Skeletal muscle tissue (tissue), 4 donors: Measurements from ENCODE around the gene CNIH3. TPM values are rescaled to one million over a fixed set of nuclear protein-coding genes. Genes with fewer than 3 reads are reported as not detected.

Source experiments
- H3K27ac ChIP-seq: one replicate; pipeline ENCODE4 v1.7.0; 2013; ENCODE audit warnings: mild to moderate bottlenecking, low read depth, low read length, inconsistent platforms
- H3K27me3 ChIP-seq, 3 donors: one replicate each; pipeline ENCODE4 v1.7.0; 2013; ENCODE audit warnings: low read length in 3 of 3; ENCODE audit not compliant: control insufficient read depth in 3 of 3, insufficient read depth in 3 of 3
- H3K36me3 ChIP-seq, 3 donors: one replicate each; pipeline ENCODE4 v1.7.0; 2013; ENCODE audit warnings: low read length in 3 of 3; ENCODE audit not compliant: control insufficient read depth in 3 of 3, insufficient read depth in 3 of 3
- H3K4me1 ChIP-seq, 3 donors: one replicate each; pipeline ENCODE4 v1.7.0; 2013; ENCODE audit warnings: low read length in 3 of 3, mild to moderate bottlenecking in 3 of 3; ENCODE audit not compliant: control insufficient read depth in 3 of 3, insufficient read depth in 3 of 3
- H3K4me3 ChIP-seq, 3 donors: one replicate each; pipeline ENCODE4 v1.7.0; 2013; ENCODE audit warnings: low read length in 3 of 3
- H3K9ac ChIP-seq, 3 donors: one replicate each; pipeline ENCODE4 v1.7.0; 2013; ENCODE audit warnings: low read length in 3 of 3, mild to moderate bottlenecking in 3 of 3, moderate library complexity in 2 of 3, low read depth in 1 of 3
- H3K9me3 ChIP-seq, 3 donors: one replicate each; pipeline ENCODE4 v1.7.0; 2013; ENCODE audit warnings: low read length in 3 of 3; ENCODE audit not compliant: control insufficient read depth in 3 of 3
- total RNA-seq: library from RNA; depleted of rRNA; stranded (reverse); fragments of >200 nt; gene quantifications from one replicate; pipeline ENCODE4 v1.2.3, GENCODE V29; 2014
- donor health status: Osteomylitis.

The CNIH3 gene
- total RNA-seq, 1 donor from 2014 or later, result 4.2 TPM

DNA sequence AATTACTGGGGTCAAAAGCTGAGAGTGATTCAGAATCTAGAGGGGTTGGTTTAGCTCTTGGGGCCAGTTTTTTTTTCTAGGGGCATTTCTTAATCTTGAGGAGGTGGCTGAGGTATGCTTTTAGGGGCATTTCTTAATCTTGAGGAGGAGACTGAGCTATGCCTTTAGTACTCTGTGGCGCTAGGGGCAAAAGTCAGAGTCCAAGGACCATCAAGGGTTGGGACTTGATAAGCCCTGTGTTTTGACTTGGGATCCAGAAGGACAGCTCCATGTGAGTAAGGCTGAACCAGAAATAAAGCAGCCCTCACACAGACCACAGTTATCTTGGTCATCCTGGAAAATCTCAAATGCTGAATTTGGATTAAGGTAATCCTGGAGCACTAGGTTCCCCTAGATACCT, 3.9 kb upstream of the CNIH3 start:
- H3K9ac ChIP-seq, result no peak overlapping the region
- H3K27ac ChIP-seq, result no peak overlapping the region
- H3K4me3 ChIP-seq, result no peak overlapping the region
- no peaks in the 10 kb centered on the region for H3K36me3 ChIP-seq
- H3K9me3 ChIP-seq, result no peaks in the 10 kb centered on the region
- H3K27me3 ChIP-seq, result peaks cover 12 to 16% (median 15%) of the 10 kb centered on the region in 3 donors
- H3K4me1 ChIP-seq, result peaks cover 12 to 19% (median 19%) of the 10 kb centered on the region in 3 donors

- Histone ChIP-seq H3K27ac (no peak overlapping the region), H3K4me3 (no peak overlapping the region), H3K27me3 (peaks cover 25 to 29% (median 27%) of the 10 kb centered on the region in 3 donors), H3K9ac (no peak overlapping the region), H3K4me1 (peaks cover 12 to 26% (median 22%) of the 10 kb centered on the region in 3 donors), H3K36me3 (no peaks in the 10 kb centered on the region), H3K9me3 (no peaks in the 10 kb centered on the region)
Measured at GRCh38 chr1:224613486-224613885, 2.6 kb upstream of the CNIH3 start.

DNA sequence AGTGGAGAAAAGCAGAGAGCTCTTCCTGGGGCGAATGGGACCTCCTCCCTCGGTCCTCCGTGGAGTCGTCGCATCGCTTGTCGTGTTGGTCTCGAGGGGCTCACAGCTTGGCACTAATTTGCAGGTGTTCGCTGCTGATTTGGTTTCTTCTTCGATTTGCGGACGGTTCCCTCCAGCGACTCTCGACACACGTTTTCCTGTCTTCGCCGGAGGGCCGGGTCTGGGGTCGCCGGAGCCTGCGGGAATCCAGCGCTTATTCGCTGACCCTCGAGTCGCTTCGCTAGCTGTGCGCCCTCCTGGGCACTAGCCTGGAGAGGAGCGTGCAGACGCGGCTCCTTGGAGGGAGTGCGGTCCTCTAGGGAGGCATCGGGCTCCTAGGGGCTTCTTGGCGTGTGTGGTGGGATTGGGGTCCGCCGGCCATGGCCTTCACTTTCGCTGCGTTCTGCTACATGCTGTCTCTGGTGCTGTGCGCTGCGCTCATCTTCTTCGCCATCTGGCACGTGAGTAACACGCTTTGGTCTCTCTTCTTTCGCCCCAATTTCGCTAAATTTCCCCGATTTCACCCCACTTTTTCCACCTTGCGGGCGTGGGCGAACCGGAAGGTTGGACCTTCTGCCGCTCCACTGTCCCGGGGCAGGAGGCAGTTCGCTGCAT, 766 bp downstream of the CNIH3 start:
- Histone ChIP-seq H3K4me3 (peak overlapping the region; percentile 65 to 73 (median 68)), H3K27ac (no peak overlapping the region), H3K9me3 (no peaks in the 10 kb centered on the region), H3K9ac (peak overlapping the region; percentile 38 to 68 (median 43)), H3K27me3 (peaks cover 33 to 46% (median 38%) of the 10 kb centered on the region in 3 donors), H3K36me3 (no peaks in the 10 kb centered on the region), H3K4me1 (peaks cover 12 to 23% (median 17%) of the 10 kb centered on the region in 3 donors)

DNA sequence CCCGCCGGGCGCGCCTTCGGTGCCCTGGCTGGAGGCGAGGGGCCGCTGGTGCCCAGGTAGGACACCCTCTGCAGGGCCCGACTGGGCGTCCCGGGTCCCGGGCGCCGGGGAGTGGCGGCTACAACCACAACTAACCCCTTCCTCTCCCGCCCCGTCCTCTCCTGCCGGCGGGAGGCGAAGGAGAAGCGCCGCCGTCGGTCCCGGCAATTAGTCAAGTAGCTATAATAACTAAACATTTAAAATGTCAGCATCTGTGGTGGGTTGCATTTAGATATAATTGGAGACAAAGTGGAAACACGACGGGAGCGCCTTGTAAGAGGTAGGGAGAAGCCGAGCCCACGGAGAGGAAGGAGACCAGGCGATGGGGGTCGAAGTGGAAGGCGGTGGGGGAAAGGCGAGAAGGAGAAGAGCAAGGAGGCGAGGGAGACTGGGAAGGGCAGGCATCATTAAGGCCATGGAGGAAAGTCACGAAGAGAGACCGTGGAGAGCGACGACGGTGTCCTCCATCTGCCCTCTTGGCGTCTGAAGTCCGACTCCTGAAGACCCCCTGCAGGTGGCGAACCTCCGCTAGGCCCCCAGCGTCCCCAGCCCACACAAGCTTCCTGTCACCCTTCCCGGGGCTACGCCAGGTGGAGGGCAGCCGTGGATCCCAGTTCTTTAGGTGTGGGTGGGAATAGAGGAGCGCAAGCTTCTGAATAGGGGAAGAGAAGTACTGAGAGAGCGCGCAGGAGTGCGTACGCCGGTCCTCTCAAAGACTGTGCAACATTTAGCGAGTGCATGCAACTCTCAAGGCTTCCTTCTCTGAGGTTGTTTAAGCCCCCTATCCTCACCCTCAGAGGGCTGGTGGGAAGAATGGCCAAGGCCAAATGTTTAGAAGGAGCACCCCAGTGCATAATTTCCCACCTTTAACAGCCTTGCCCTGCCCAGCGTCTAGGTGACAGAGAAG, 1.6 kb downstream of the CNIH3 start:
- Histone ChIP-seq H3K4me3 (peak overlapping the region in 2 of 3 donors; percentile 68 to 73), H3K27me3 (peaks cover 33 to 46% (median 38%) of the 10 kb centered on the region in 3 donors), H3K9me3 (no peaks in the 10 kb centered on the region), H3K36me3 (no peaks in the 10 kb centered on the region), H3K4me1 (peaks cover 12 to 23% (median 17%) of the 10 kb centered on the region in 3 donors), H3K27ac (no peak overlapping the region), H3K9ac (peak overlapping the region in 1 of 3 donors; percentile 16)

GRCh38 chr1:224619209-224619608, 3.1 kb downstream of the CNIH3 start:
- no peaks in the 10 kb centered on the region for H3K9me3 ChIP-seq
- no peak overlapping the region for H3K9ac ChIP-seq
- H3K36me3 ChIP-seq, result no peaks in the 10 kb centered on the region
- H3K27ac ChIP-seq, result no peak overlapping the region
- peaks cover 12 to 23% (median 17%) of the 10 kb centered on the region in 3 donors for H3K4me1 ChIP-seq
- H3K4me3 ChIP-seq, result no peak overlapping the region
- H3K27me3 ChIP-seq, result peaks cover 33 to 46% (median 38%) of the 10 kb centered on the region in 3 donors

DNA sequence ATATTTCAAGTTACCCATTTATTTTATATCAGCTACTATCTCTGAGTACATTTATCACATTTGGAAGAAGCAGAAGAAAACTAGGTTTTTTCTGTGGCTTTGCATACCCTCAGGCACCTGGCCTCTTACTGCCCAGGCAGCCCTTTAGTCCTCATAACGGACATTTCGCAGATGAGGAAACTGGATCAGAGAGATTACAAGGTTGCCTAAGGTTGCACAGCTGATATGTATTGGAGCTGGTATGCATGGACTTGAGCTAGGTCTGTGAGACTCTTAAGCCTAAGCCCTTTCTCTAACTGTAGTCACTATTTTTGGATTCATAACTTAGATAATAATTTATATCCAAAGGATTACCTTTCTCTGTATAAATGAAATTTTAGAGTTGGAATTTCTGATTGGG, 4.0 kb downstream of the CNIH3 start:
- Histone ChIP-seq H3K27me3 (peaks cover 33 to 46% (median 38%) of the 10 kb centered on the region in 3 donors), H3K4me3 (no peak overlapping the region), H3K9me3 (no peaks in the 10 kb centered on the region), H3K27ac (no peak overlapping the region), H3K9ac (no peak overlapping the region), H3K4me1 (peaks cover 12 to 23% (median 17%) of the 10 kb centered on the region in 3 donors), H3K36me3 (no peaks in the 10 kb centered on the region)

DNA sequence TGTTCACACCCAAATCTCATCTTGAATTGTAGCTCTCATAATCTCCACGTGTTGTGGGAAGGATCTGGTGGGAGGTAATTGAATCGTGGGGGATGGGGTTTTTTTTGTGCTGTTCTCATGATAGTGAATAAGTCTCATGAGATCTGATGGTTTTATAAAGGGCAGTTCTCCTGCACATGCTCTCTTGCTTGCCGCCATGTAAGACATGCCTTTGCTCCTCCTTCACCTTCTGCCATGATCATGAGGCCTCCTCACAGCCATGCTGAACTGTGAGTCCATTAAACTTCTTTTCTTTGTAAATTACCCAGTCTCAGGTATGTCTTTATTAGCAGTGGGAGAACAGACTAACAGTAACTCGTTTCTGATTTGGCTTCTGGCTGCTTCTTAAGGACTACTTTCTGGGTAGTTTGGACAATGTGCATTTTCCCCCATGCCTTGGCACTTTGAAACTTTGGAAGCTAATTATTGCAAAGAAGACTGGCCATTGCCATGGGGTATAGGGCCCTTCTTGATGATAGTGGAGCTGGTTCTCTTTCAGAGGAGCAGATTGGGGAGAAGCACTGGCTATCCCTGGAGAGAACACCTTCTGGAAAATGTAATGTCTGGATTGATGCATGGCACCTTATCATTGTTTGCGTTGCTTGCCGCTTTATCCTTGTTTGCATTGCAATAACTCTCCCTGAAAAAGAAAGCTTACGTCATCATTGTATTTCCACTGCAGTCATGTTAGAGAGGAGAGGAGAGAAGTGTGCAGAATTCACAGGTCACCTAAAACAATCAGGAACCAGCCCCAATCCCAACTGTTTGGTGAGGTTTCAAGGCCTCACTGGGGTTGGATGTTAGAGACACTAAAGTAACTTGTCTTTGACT, 5.9 kb downstream of the CNIH3 start:
- Histone ChIP-seq H3K27me3 (peaks cover 20 to 36% (median 24%) of the 10 kb centered on the region in 3 donors), H3K9me3 (no peaks in the 10 kb centered on the region), H3K27ac (no peak overlapping the region), H3K4me1 (peaks cover 2 to 9% (median 5%) of the 10 kb centered on the region in 3 donors), H3K36me3 (no peaks in the 10 kb centered on the region), H3K4me3 (no peak overlapping the region), H3K9ac (no peak overlapping the region)

- no peaks in the 10 kb centered on the region for H3K36me3 ChIP-seq
- H3K9me3 ChIP-seq, result no peaks in the 10 kb centered on the region
- H3K4me1 ChIP-seq, result peaks cover 0 to 2% (median 0%) of the 10 kb centered on the region in 3 donors
- no peak overlapping the region for H3K9ac ChIP-seq
- H3K27ac ChIP-seq, result no peak overlapping the region
- peaks cover 12 to 28% (median 16%) of the 10 kb centered on the region in 3 donors for H3K27me3 ChIP-seq
- no peak overlapping the region for H3K4me3 ChIP-seq
Measured at GRCh38 chr1:224622831-224623230, 6.7 kb downstream of the CNIH3 start.

- Histone ChIP-seq H3K36me3 (no peaks in the 10 kb centered on the region), H3K4me1 (no peaks in the 10 kb centered on the region), H3K9ac (no peak overlapping the region), H3K4me3 (no peak overlapping the region), H3K9me3 (no peaks in the 10 kb centered on the region), H3K27me3 (peaks cover 8 to 23% (median 12%) of the 10 kb centered on the region in 3 donors), H3K27ac (no peak overlapping the region)
Measured at GRCh38 chr1:224623310-224623714, 7.2 kb downstream of the CNIH3 start.
